A673 (cell line): ENCODE data around the gene CDR2L.

Experiments
- CTCF ChIP-seq: fragments of 300-800, 200-600 bp; sonication (generic); conservative IDR thresholded peaks from 2 replicates; pipeline ENCODE4 v1.5.1; 2017; ENCODE audit warnings: low read depth, mild to moderate bottlenecking, antibody characterized with exemption, low read length, moderate library complexity, mixed read lengths
- EZH2 ChIP-seq: fragments of 200-600 bp; sonication (generic); IDR thresholded peaks from 2 replicates; pipeline ENCODE4 v1.6.1; 2017; ENCODE audit warnings: borderline replicate concordance, low read depth, mild to moderate bottlenecking, mixed read lengths, antibody characterized with exemption, low read length; ENCODE audit not compliant: poor library complexity, severe bottlenecking

GRCh38 chr17:75048249-75048878 is 60.9 kb downstream of the CDR2L start:
- TF ChIP-seq CTCF (no peak), EZH2 (no peak)
